NCI-H2029 treated with DMSO at 0.1 percent for 48 hours (cell line): ENCODE results near the gene STIMATE.

Experiments used
- DNase-seq: peaks from one replicate; lab custom pipeline; 2025; lab: John Stamatoyannopoulos, UW

STIMATE gene

DNA sequence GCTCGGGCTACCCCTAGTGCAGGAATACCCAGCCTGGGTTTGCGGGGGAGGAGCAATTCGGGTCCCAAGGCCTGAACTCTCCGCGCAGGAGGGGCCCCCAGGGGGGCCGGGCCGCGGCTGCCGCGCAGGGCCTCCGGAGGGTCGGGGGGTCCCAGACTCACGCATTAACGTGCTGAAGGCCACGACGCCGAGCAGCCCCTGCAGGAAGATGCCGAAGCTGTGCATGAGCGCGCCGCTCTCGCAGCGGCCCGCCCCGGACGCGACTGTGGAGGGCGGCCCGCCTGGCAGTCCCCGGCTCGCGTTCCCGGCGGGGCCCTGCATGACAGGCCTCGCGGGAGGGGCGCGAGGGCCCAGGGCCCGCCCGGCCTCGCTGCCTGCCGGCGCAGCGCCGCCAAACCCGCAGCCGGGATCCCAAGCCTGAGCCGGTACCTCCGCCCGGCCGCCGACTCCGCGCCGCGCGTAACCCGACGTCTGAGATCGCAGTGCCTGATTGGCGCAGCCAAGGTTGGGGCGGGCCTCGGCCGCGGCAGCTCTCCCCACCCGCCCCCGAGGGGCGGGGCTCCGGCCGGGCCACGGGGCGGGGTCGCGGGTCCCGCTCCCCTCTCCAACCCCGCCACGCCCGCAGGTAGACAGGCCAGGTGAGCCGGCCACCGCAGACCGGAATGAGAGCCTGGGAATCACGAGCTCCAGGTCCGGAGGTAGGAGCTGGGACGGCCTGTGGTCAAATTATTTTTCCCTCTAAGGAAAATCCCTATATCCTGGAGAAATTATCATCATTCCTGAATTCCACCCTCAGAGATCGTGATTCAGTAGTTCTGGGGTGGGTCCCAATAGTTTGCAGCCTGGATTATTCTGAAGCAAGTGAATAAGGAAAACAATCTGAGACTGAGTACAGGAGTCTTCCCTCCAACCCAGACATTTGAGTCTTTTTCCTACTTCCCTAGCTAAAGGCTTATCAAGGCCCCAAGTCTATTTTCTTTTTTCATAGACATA lies at the start of gene STIMATE:
Gene STIMATE, minus strand, starts transcription at position 419 of the 993 bp plus-strand sequence. Its CDS starts 98 bp downstream, at position 321.
- peak; percentile 25 for DNase-seq

- DNase-seq = no peak
Measured at GRCh38 chr3:52939600-52939999, 42.3 kb upstream of the STIMATE start.

- DNase-seq = no peak
Measured at GRCh38 chr3:52934630-52935530, 37.5 kb upstream of the STIMATE start.

GRCh38 chr3:52931889-52932288 lies 34.5 kb upstream of the STIMATE start:
- DNase-seq = no peak

DNA sequence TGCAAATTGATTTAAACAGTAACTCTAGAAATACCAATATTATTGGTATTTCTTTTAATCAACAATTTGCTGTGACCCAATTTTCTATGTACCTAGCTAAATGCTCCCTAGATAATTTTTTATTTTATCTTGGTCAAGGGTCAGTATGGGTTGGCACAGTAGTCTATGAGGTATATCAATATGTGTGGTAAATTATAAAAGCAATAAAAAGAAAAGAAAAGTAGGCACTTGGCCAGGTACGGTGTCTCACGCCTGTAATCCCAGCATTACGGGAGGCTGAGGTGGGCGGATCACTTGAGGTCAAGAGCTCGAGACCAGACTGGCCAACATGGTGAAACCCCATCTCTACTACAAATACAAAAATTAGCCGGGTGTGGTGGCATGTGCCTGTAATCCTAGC lies 34.0 kb upstream of the STIMATE start:
- DNase-seq = no peak

GRCh38 chr3:52930748-52931147 lies 33.4 kb upstream of the STIMATE start:
- DNase-seq = no peak

DNA sequence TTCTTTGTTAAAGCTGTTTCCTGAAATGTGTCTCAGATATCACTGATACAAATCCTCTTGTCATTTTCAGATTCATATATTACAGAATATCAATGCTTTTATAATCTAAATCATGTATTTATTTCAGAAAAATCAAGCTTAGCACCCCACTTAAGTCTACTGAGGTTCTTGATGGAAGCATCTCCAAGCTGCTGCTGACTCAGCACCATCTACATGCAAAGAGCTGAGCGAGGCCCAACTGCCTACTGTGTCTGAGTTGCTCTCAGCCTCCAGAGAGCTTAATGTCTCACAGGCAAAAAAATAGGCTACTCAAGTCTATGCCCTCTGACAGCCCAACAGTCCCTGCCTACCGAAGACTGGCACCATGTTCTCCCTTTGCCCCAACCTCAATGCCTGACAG lies 29.2 kb upstream of the STIMATE start:
- DNase-seq = no peak

DNA sequence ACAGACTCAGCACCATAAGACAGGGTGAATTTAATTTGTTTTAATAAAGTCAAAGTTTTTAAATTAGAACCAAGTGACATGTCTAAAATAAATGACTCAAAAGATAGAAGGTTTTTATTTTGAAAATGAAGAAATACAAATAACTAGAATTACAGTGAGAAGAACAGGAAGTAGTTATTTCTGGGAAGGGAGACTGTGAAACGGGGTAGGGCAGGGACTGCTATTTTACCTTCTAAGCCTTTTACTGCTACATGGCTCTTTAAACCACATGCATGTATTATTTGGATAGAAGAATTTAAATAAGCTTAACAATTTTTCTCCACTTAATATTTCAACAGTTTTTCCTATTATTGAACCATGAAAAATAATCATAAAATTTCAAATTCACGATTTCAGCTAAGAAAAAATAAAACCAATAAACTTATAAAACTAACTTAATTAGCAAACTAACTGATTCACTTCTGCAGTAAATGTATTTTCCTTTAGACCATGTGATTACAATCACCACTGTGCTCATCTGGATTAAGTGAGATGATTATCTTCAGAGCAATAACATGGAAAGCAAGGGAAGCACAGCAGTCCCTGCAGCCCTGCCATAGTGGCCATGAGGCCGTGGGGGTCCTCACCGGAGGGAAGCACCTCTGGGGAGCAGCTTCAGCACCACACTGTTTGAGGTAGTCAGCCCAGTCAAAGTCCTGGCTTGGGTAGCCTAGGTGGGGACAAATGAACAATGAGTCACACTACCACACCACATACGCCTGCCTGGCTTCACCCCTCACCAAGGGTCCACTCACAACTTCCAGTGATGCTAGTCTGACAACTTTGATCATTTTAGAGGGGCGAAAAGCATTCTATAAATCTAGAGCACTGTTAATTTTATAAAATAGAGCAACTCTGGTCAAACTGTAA lies 28.3 kb upstream of the STIMATE start:
- no peak for DNase-seq

- no peak for DNase-seq
Measured at GRCh38 chr3:52923963-52924362, 26.6 kb upstream of the STIMATE start.

DNA sequence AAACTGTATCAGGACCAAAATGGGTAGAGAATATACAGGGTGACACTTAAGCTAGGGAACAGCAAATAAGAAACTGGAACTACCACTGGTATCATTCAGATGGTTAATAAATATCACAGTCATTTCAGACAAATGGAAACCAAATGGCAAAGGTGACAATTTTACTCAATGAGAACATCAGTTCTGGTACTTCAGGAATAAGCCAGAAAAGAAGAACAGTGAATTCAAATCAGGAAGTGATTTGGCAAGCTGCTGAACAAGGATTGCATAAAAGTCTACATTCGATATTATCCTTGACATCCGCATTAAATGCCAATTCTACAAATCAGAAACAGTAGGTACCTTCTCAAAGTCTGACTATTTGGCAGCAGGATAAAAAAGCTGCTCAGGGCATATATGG lies 23.5 kb upstream of the STIMATE start:
- DNase-seq = no peak

DNA sequence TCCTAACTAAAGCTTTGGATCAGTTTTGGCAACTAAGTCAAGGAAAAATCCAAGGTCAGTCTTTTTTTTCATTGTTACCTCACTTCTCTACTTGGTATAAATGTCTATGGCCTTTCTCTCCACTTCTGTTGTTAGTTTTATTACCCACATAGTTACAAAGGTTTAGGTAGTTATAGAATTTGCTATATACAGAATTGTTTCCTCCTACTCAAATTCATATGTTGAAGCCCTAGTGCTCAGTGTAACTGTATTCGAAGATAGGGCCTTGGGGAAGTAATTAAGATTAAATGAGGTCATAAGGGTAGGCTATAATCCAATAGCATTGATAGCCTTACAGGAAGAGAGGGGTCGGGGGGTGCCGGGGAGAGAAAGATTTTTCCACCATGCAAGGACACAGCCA lies 19.7 kb upstream of the STIMATE start:
- no peak for DNase-seq

DNA sequence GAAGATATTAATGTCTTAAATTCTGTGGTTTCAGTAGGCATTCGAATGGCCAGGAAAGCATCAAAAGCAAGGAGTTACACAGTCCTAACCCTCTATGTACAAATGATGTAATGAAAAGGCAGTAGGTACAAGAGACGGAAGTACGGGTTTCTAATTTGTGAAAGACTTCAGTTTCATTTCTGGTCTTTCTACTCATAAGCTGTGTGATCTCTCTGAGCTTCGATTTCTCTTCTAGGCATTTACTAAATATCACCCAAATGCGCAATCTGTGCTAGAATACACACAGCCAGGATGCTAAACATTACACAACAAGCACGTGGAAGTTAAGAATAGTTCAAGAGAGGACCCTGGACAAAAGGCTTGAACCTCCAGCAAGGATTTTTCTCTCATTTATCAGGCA lies 17.9 kb upstream of the STIMATE start:
- DNase-seq = no peak

- no peak for DNase-seq
Measured at GRCh38 chr3:52912885-52913731, 15.8 kb upstream of the STIMATE start.

DNA sequence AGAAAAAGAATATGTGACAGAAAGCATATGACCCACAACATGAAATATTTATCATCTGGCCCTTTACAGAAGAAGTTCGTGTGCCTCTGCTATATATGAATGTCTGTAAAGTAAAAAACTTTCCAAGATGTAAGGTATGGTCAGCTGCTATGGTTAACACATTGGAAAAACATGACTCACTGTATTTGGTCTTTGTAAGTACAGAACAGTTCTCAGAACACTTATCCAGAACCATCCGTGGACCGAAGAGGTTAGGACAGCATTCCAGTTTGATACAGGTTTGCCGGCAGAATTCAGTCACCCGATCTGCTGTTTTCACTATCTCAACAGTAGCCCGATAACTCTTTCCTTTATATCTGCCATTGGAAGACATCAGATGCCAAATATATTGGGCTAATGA lies 13.5 kb upstream of the STIMATE start:
- DNase-seq = no peak

GRCh38 chr3:52907497-52907896 lies 10.1 kb upstream of the STIMATE start:
- DNase-seq = no peak

GRCh38 chr3:52904552-52904951 lies 7.2 kb upstream of the STIMATE start:
- DNase-seq = no peak

GRCh38 chr3:52904000-52904399 lies 6.7 kb upstream of the STIMATE start:
- no peak for DNase-seq

- DNase-seq = no peak
Measured at GRCh38 chr3:52896613-52897012, 735 bp downstream of the STIMATE start.

GRCh38 chr3:52896151-52896550 lies 1.2 kb downstream of the STIMATE start:
- no peak for DNase-seq

DNA sequence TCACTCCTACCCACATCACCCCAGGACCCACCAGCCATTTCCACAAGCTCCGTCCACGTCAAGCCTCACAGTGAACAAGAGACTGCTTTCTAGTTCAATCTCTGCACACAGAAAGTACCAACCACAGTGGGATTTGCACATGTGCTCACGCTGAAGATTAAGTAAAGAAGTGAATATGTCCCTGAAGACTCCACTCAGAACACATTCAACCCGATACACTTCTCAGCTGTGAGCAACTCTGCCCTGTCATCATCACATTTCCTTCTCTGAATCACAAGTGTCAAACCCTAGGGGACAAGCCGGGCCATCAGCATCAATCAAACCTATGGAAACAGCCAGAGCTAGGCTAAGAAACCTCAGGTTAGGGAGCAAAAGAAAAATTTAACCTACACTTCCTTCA lies 1.9 kb downstream of the STIMATE start:
- no peak for DNase-seq

- DNase-seq = no peak
Measured at GRCh38 chr3:52894756-52895155, 2.6 kb downstream of the STIMATE start.
